CD4-positive, CD25-positive, alpha-beta regulatory T cell (primary cell): ENCODE data around the gene VWA5B1. TPM values are rescaled to one million over a fixed set of nuclear protein-coding genes. Genes with fewer than 3 reads are reported as not detected.
"Not testable (repeated sequence)": the region's sequence is repeated elsewhere in the genome, so short reads cannot be mapped to it uniquely, and the experiment has no call there.

Experiments used
- ATAC-seq, 2 donors: fragments of 150-1000 bp; cut with Tn5 transposase; one replicate each; pipeline ENCODE4 v1.10.0; 2021; ENCODE audit warnings: low read depth in 2 of 2, moderate number of reproducible peaks in 2 of 2, moderate library complexity in 1 of 2
- DNase-seq, 3 donors: peaks; one replicate each; pipeline versions ENCODE4 v3.0.0 to v3.0.0-alpha.2; 2012 to 2022; ENCODE audit warnings: mixed read lengths in 1 of 3
- H3K27ac ChIP-seq: one replicate; pipeline ENCODE4 v1.7.0; 2013; ENCODE audit warnings: mild to moderate bottlenecking, low read length; ENCODE audit not compliant: insufficient read depth, poor library complexity, severe bottlenecking
- H3K27me3 ChIP-seq: one replicate; pipeline ENCODE4 v1.7.0; 2013; ENCODE audit warnings: low read length; ENCODE audit not compliant: control insufficient read depth, insufficient read depth
- H3K36me3 ChIP-seq: one replicate; pipeline ENCODE4 v1.7.0; 2013; ENCODE audit warnings: mild to moderate bottlenecking, low read length, moderate library complexity; ENCODE audit not compliant: control insufficient read depth, insufficient read depth
- H3K4me1 ChIP-seq: 2 replicates; pipeline ENCODE4 v1.7.0; 2013; ENCODE audit warnings: mild to moderate bottlenecking, low read length; ENCODE audit not compliant: insufficient read depth, control insufficient read depth, poor library complexity, severe bottlenecking
- H3K4me3 ChIP-seq: one replicate; pipeline ENCODE4 v1.7.0; 2013; ENCODE audit warnings: low read depth, mild to moderate bottlenecking, low read length, moderate library complexity
- H3K9me3 ChIP-seq, 2 experiments: 1 replicate in 1 of 2; 2 replicates in 1 of 2; pipeline ENCODE4 v1.7.0; 2013; ENCODE audit warnings: low read length in 2 of 2, mild to moderate bottlenecking in 1 of 2, moderate library complexity in 1 of 2; ENCODE audit not compliant: control insufficient read depth in 2 of 2
- H3K27ac Mint-ChIP-seq, 3 donors: one replicate each; pipeline ENCODE4 v1.8.0; 2020 to 2022; ENCODE audit warnings: mild to moderate bottlenecking in 3 of 3, mixed read lengths in 3 of 3, moderate library complexity in 2 of 3
- H3K27me3 Mint-ChIP-seq: one replicate; pipeline ENCODE4 v1.8.0; 2022; ENCODE audit warnings: mild to moderate bottlenecking, mixed read lengths
- H3K36me3 Mint-ChIP-seq: one replicate; pipeline ENCODE4 v1.8.0; 2020; ENCODE audit warnings: mixed read lengths
- H3K4me1 Mint-ChIP-seq, 4 donors: one replicate each; pipeline ENCODE4 v1.8.0; 2020 to 2022; ENCODE audit warnings: mixed read lengths in 4 of 4, mild to moderate bottlenecking in 1 of 4
- H3K4me3 Mint-ChIP-seq, 4 donors: one replicate each; pipeline ENCODE4 v1.8.0; 2020 to 2022; ENCODE audit warnings: mild to moderate bottlenecking in 4 of 4, mixed read lengths in 4 of 4, moderate library complexity in 3 of 4
- H3K9me3 Mint-ChIP-seq, 7 donors: one replicate each; pipeline ENCODE4 v1.8.0; 2020 to 2022; ENCODE audit warnings: mixed read lengths in 7 of 7, mild to moderate bottlenecking in 3 of 7, moderate library complexity in 2 of 7
- polyA plus RNA-seq, 4 donors: library from polyadenylated mRNA; unstranded; fragments of 300-500 nt; fragmentation: Illumina TruSeq; gene quantifications; one replicate each; pipeline ENCODE4 v1.2.3, GENCODE V29; 2021
- total RNA-seq: library from RNA; stranded (reverse); gene quantifications from one replicate; pipeline ENCODE4 v1.2.3, GENCODE V29; 2022

Gene VWA5B1
- total and polyA plus RNA-seq, 5 donors from 2014 or later: 0.08 TPM; not detected in 4

DNA sequence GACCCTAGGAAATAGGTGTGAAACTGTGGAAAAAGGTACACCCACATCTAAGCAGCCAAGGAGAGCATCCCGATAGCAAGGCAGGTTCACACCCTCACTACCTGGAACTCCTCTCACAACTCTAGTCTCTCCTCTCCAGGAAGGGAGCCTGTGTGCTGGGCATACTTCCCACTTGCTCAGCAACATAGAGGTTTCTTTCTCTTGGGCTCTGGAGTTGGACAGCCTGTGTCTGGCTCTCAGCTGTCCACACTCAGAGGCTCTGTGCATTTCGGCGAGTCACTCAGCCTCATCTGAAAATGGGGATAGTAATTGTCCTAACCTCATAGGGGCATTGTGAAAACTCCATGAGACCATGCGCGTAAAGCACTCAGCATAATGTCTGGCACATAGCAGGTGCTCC is 29.6 kb upstream of the VWA5B1 start:
- H3K27me3 ChIP-seq: peaks cover 6% of the 10 kb centered on the region
- H3K4me1 Mint-ChIP-seq: no peaks in the 10 kb centered on the region
- ATAC-seq: no peak

GRCh38 chr1:20262810-20263534 is 27.7 kb upstream of the VWA5B1 start:
- H3K4me1 Mint-ChIP-seq: no peaks in the 10 kb centered on the region
- Histone ChIP-seq H3K9me3 (no peaks in the 10 kb centered on the region), H3K27me3 (peaks cover 3% of the 10 kb centered on the region), H3K27ac (no peak overlapping the region), H3K4me1 (no peaks in the 10 kb centered on the region), H3K36me3 (no peaks in the 10 kb centered on the region), H3K4me3 (no peak overlapping the region)
- no peaks in the 10 kb centered on the region for H3K36me3 Mint-ChIP-seq
- H3K27me3 Mint-ChIP-seq: peaks cover 8% of the 10 kb centered on the region
- no peak overlapping the region for H3K27ac Mint-ChIP-seq
- ATAC-seq (no peak), DNase-seq (no peak)
- peaks cover 0 to 2% (median 0%) of the 10 kb centered on the region in 7 donors for H3K9me3 Mint-ChIP-seq
- H3K4me3 Mint-ChIP-seq: no peak overlapping the region

More for the DNA sequence above, 29.6 kb upstream of the VWA5B1 start:
- no peak for DNase-seq
- Mint-ChIP-seq H3K27me3 (peaks cover 13% of the 10 kb centered on the region), H3K4me3 (no peak overlapping the region), H3K9me3 (peaks cover 0 to 2% (median 0%) of the 10 kb centered on the region in 7 donors), H3K27ac (peak overlapping the region in 1 of 3 donors; percentile 8), H3K36me3 (no peaks in the 10 kb centered on the region)
- H3K9me3 ChIP-seq: no peaks in the 10 kb centered on the region
- no peaks in the 10 kb centered on the region for H3K4me1 ChIP-seq
- H3K36me3 ChIP-seq: no peaks in the 10 kb centered on the region
- no peak overlapping the region for H3K27ac ChIP-seq
- H3K4me3 ChIP-seq: no peak overlapping the region

DNA sequence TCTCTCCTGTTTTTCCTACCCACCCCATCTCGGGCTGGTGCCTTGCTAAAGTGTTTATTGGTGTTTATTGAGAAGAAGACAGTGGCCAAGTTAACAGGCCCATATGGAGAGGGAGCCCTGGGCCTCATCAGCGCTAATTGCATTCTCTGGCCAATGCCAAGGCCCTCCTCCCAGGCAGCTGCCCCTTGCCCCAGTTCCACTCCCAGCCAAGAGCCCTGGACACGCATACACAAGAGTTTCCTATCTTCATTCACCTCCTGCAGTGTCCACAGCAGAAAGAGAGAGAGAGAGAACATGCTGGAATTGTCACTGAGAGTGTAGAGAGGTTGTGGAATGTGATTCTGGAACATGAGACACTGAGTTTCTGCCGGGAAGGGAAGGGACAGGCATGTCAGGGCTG is 25.4 kb upstream of the VWA5B1 start:
- no peaks in the 10 kb centered on the region for H3K36me3 ChIP-seq
- Mint-ChIP-seq H3K4me3 (no peak overlapping the region), H3K27me3 (peaks cover 13% of the 10 kb centered on the region), H3K27ac (no peak overlapping the region), H3K4me1 (no peaks in the 10 kb centered on the region), H3K36me3 (no peaks in the 10 kb centered on the region), H3K9me3 (peaks cover 0 to 2% (median 0%) of the 10 kb centered on the region in 7 donors)
- no peak overlapping the region for H3K4me3 ChIP-seq
- H3K4me1 ChIP-seq: no peaks in the 10 kb centered on the region
- DNase-seq (no peak), ATAC-seq (no peak)
- H3K9me3 ChIP-seq: no peaks in the 10 kb centered on the region
- H3K27ac ChIP-seq: no peak overlapping the region
- H3K27me3 ChIP-seq: peaks cover 6% of the 10 kb centered on the region

GRCh38 chr1:20266141-20266540 is 24.5 kb upstream of the VWA5B1 start:
- Histone ChIP-seq H3K27ac (no peak overlapping the region), H3K9me3 (no peaks in the 10 kb centered on the region), H3K36me3 (no peaks in the 10 kb centered on the region), H3K4me1 (no peaks in the 10 kb centered on the region), H3K4me3 (no peak overlapping the region), H3K27me3 (peaks cover 6% of the 10 kb centered on the region)
- DNase-seq (no peak), ATAC-seq (no peak)
- no peaks in the 10 kb centered on the region for H3K36me3 Mint-ChIP-seq
- H3K4me3 Mint-ChIP-seq: no peak overlapping the region
- peaks cover 0 to 4% (median 0%) of the 10 kb centered on the region in 7 donors for H3K9me3 Mint-ChIP-seq
- no peaks in the 10 kb centered on the region for H3K4me1 Mint-ChIP-seq
- H3K27me3 Mint-ChIP-seq: peaks cover 22% of the 10 kb centered on the region
- no peak overlapping the region for H3K27ac Mint-ChIP-seq

- Mint-ChIP-seq H3K27ac (no peak overlapping the region), H3K27me3 (peaks cover 23% of the 10 kb centered on the region), H3K4me1 (no peaks in the 10 kb centered on the region), H3K4me3 (no peak overlapping the region), H3K9me3 (peaks cover 0 to 4% (median 0%) of the 10 kb centered on the region in 7 donors), H3K36me3 (no peaks in the 10 kb centered on the region)
- no peaks in the 10 kb centered on the region for H3K36me3 ChIP-seq
- no peak for DNase-seq
- no peaks in the 10 kb centered on the region for H3K4me1 ChIP-seq
- H3K27me3 ChIP-seq: peaks cover 3% of the 10 kb centered on the region
- no peak overlapping the region for H3K4me3 ChIP-seq
- no peaks in the 10 kb centered on the region for H3K9me3 ChIP-seq
- ATAC-seq: no peak
- H3K27ac ChIP-seq: no peak overlapping the region
These were observed 24.0 kb upstream of the VWA5B1 start for GRCh38 chr1:20266642-20267041.

GRCh38 chr1:20271498-20272400 is 18.9 kb upstream of the VWA5B1 start:
- no peaks in the 10 kb centered on the region for H3K36me3 Mint-ChIP-seq
- H3K4me1 Mint-ChIP-seq: no peaks in the 10 kb centered on the region
- no peak overlapping the region for H3K4me3 Mint-ChIP-seq
- H3K27ac Mint-ChIP-seq: peak overlapping the region in 1 of 3 donors; percentile 7
- ATAC-seq (no peak), DNase-seq (no peak)
- no peaks in the 10 kb centered on the region for H3K36me3 ChIP-seq
- H3K9me3 ChIP-seq: no peaks in the 10 kb centered on the region
- peaks cover 23% of the 10 kb centered on the region for H3K27me3 Mint-ChIP-seq
- no peaks in the 10 kb centered on the region for H3K4me1 ChIP-seq
- H3K27ac ChIP-seq: no peak overlapping the region
- no peak overlapping the region for H3K4me3 ChIP-seq
- peaks cover 3% of the 10 kb centered on the region for H3K27me3 ChIP-seq
- peaks cover 0 to 4% (median 0%) of the 10 kb centered on the region in 7 donors for H3K9me3 Mint-ChIP-seq

- not testable (repeated sequence) for H3K9me3 ChIP-seq, H3K27me3 ChIP-seq, H3K4me3 Mint-ChIP-seq, ATAC-seq, H3K36me3 Mint-ChIP-seq, H3K9me3 Mint-ChIP-seq, H3K4me3 ChIP-seq, DNase-seq, H3K27ac Mint-ChIP-seq, H3K4me1 ChIP-seq, H3K4me1 Mint-ChIP-seq, H3K36me3 ChIP-seq, H3K27ac ChIP-seq
- peaks cover 32% of the 10 kb centered on the region for H3K27me3 Mint-ChIP-seq
These were observed 17.0 kb upstream of the VWA5B1 start for GRCh38 chr1:20273716-20274115.
